ENCODE results near the gene TFR2.

The TFR2 gene

DNA sequence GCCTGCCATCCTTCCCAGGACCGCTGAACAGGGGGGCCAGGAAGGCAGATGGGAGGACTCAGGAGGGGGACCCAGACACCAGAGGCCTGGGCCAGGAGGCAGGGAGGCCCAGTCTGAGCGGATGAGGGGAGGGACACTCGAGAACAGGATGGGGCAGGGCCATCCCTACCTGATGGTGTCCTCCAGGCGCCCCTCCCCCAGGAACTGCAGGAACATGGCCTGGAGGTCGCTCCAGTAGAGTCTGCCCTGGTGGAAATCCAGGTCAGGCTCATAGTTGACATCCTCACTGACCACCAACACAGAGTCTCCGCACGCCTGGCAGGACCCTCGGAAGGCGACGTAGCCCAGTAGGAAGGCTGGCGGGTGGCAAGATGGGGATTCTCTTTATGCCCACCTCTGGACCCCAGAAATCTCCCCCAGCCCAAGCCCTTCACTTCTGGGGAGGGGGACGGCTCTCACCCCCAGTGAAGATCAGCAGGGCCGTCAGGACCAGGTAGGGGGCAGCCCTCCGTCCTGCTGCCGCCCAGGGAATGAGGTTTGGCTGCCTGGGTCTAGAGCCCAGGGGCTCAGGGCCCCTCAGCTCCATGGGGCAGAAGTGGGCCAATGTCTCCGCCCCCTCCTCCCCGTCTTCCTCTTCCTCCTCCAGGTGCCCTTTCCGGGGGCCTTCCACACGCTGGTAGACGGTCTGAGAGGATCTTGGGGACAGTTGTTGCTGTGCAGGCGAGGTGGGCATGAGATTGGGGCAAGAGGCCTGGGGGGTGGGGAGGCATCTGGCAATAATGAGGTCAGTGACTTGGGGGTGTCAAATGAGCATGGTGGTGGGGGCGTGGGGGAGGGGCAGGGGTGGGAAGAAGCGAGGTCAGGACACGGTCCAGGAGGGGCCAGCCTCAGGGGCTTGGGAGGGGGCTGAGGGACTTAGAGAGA lies 573 bp downstream of the TFR2 start:
- TF ChIP-seq TAF1 (IDR thresholded peaks at IDR 0.05; ENCODE audit: borderline replicate concordance, low read depth, low read length) (no peak), POLR2A (IDR thresholded peaks at IDR 0.05; ENCODE audit: low read depth, low read length) (no peak), POLR2AphosphoS5 (IDR thresholded peaks at IDR 0.05; ENCODE audit: low read depth, low read length) (no peak)
- DNase-seq (ENCODE audit: insufficient read length) (no peak), FAIRE-seq (no peak)

DNA sequence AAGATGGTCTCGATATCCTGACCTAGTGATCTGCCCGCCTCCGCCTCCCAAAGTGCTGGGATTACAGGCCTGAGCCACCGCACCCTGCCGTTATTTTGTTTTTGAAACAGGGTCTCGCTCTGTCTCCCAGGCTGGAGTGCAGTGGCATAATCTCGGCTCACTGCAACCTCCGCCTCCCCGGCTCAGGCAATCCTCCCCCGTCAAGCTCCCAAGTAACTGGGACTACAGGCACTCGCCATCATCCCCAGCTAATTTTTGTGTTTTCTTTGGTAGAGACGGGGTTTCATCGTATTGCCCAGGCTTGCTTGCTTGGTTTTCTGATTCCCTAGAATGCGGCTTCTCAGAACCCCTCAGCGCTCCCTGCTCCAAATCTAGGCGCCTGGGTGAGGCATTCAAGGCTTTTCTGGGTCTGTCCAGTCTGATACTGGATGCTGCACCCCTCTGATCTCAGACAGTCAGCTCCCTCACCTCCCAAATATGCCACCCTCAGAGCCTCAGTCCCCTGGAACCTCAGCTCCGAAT lies 1.3 kb downstream of the TFR2 start:
- DNase-seq (ENCODE audit: insufficient read length) (no peak), FAIRE-seq (no peak)
- TF ChIP-seq POLR2A (IDR thresholded peaks at IDR 0.05; ENCODE audit: low read depth, low read length), result no peak
- TF ChIP-seq TAF1 (IDR thresholded peaks at IDR 0.05; ENCODE audit: borderline replicate concordance, low read depth, low read length), result no peak
- TF ChIP-seq POLR2AphosphoS5 (IDR thresholded peaks at IDR 0.05; ENCODE audit: low read depth, low read length), result no peak

DNA sequence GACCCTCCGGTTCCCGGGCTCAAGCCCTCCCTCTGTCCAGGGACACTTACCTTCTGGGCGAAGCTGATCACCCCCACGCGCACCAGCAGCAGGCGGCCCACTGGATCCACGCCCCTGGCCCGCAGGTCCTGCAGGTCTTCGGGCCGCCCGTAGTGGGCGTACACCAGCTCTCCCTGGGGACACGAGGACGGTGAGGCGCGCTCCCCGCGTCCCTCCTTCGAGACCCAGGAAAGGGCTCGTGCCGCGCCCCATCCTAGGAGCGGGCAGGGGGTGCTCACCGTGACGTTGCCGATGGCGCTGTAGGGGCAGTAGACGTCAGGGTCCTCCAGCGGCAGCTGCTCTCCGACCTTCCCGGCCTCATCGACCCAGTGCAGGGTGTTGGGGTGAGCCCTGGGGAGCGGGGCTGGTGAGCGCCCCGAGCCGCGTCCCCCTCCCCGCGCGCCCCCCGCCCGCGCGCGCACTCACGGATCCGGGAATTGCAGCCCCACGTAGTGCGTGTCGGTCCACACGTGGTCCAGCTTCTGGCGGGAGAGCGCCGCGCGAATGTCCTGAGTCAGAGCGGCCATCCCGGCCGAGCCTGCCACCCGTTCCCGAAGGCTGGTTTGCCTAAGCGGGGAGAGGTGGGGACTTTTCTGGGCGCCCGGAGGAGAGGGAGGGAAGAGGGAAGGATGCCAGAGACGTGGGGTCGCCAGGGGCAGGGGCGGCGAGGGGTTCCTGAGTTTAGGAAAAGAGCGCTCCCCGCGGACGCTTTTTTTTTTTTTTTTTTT lies 8.2 kb downstream of the TFR2 start:
- TF ChIP-seq POLR2A (IDR thresholded peaks at IDR 0.05; ENCODE audit: low read depth, low read length) (peak; percentile 62), POLR2AphosphoS5 (IDR thresholded peaks at IDR 0.05; ENCODE audit: low read depth, low read length) (peak; percentile 46; the same call in 1 of the 2 replicates), TAF1 (IDR thresholded peaks at IDR 0.05; ENCODE audit: borderline replicate concordance, low read depth, low read length) (0 out of 2 replicates have a peak, but pooled peaks have one; percentile 12)
- DNase-seq (ENCODE audit: insufficient read length) (no peak), FAIRE-seq (no peak)

DNA sequence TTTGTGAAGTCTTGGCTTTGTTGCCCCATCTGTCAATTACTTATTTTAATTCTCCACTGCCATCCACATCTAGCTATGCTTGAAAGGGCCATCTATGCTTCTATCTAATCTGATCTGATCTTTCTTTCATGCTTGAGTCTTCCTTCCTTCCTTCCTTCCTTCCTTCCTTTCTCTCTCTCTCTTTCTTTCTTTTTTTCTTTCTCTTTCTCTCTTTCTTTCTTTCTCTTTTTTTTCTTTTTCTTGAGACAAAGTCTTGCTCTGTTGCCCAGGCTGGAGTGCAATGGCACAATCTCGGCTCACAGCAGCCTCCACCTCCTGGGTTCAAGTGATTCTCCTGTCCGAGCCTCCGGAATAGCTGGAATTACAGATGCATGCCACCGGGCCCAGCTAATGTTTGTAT lies 11.3 kb downstream of the TFR2 start:
- no peak for TF ChIP-seq TAF1 (IDR thresholded peaks at IDR 0.05; ENCODE audit: borderline replicate concordance, low read depth, low read length)
- no peak for TF ChIP-seq POLR2A (IDR thresholded peaks at IDR 0.05; ENCODE audit: low read depth, low read length)
- TF ChIP-seq POLR2AphosphoS5 (IDR thresholded peaks at IDR 0.05; ENCODE audit: low read depth, low read length), result no peak
- no peak for FAIRE-seq

DNA sequence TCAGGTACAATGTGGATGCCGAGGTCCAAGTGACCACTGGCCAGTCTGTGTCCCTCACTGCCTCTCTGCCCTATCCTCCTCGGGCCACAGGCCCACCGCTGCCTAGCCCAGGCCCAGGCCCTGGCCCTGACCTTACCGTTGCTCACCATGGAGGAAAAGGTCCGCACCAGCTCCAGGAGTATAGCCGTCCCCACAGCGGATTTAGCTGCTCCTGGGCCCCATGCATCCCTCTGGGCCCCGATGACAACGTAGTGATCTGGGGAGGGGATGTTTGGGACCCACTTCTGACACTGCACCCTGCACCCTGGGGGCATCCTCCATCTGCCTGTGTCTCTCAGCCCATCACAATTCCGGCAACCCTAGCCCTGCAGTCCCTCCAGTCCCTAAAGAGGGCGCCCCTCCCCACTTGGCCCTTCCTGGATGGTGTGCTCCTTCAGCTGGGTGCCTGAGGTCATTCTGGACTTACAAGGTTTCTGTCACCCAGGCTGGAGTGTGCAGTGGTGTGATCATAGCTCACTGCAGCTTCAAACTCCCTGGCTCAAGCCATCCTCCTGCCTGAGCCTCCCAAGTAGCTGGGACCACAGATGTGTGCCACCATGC lies 12.1 kb downstream of the TFR2 start:
- DNase-seq (ENCODE audit: insufficient read length) (no peak), FAIRE-seq (no peak)
- TF ChIP-seq POLR2A (IDR thresholded peaks at IDR 0.05; ENCODE audit: low read depth, low read length) (no peak), TAF1 (IDR thresholded peaks at IDR 0.05; ENCODE audit: borderline replicate concordance, low read depth, low read length) (no peak), POLR2AphosphoS5 (IDR thresholded peaks at IDR 0.05; ENCODE audit: low read depth, low read length) (no peak)

More for the DNA sequence above, 11.3 kb downstream of the TFR2 start:
- no peak for DNase-seq (ENCODE audit: insufficient read length)

DNA sequence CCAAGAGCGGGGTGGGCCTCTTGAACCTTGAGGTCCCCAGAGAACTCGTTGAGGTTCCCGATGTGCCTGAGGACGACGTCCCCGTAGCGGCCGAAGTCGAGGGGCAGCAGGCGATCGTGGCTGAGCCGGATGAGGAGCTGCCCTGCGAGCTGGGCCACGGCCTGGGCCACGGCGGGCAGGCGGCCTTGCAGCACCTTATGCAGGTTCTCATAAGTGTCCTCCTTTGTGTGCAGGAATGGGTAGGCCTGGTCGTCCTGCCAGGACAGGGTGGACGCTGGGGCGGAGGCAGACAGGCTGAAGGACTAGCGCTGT lies 14.2 kb downstream of the TFR2 start:
- DNase-seq (ENCODE audit: insufficient read length) (no peak), FAIRE-seq (no peak)
- TF ChIP-seq POLR2A (IDR thresholded peaks at IDR 0.05; ENCODE audit: low read depth, low read length), result no peak
- TF ChIP-seq POLR2AphosphoS5 (IDR thresholded peaks at IDR 0.05; ENCODE audit: low read depth, low read length), result no peak
- TF ChIP-seq TAF1 (IDR thresholded peaks at IDR 0.05; ENCODE audit: borderline replicate concordance, low read depth, low read length), result no peak

DNA sequence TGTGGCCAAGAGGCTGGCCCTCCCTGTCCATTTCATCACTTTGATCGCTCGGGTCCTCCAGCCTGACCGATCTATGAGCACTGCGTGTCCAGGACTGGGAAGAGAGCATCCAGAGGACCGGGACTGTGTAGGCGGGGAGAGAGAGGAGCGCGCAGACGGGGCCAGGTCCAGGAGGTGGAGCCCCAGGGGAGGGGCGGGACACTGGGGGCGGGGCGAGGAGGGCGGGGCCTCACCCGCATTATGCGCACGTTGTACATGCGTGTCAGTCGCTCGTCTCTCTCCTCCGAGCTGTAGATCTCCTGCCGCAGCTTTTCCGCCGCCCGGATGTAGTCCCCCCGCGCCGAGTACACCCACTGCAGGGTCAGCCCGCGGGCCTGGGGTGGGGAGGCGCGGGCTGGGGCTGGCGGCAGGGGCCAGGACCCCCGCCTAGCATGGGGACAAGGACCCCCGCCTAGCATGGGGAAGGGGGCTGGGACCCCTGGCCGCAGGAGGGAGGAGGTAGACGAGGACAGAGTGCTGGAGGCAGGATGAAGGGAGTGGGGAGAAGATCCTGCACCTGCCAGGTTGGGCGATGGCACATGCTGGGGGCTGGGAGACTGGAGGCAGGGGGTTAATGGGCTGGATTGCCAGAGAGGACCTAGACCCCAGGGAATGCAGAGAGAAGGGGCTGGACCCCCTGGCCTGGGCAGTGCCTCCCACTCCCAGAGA lies 14.7 kb downstream of the TFR2 start:
- TF ChIP-seq TAF1 (IDR thresholded peaks at IDR 0.05; ENCODE audit: borderline replicate concordance, low read depth, low read length) (peak; percentile 74; the same call in 1 of the 2 replicates), POLR2AphosphoS5 (IDR thresholded peaks at IDR 0.05; ENCODE audit: low read depth, low read length) (0 out of 2 replicates have a peak, but pooled peaks have one; percentile 51), POLR2A (IDR thresholded peaks at IDR 0.05; ENCODE audit: low read depth, low read length) (peak; percentile 60; the same call in 1 of the 2 replicates)
- FAIRE-seq (peak; percentile 62), DNase-seq (ENCODE audit: insufficient read length) (peak; percentile 97)

DNA sequence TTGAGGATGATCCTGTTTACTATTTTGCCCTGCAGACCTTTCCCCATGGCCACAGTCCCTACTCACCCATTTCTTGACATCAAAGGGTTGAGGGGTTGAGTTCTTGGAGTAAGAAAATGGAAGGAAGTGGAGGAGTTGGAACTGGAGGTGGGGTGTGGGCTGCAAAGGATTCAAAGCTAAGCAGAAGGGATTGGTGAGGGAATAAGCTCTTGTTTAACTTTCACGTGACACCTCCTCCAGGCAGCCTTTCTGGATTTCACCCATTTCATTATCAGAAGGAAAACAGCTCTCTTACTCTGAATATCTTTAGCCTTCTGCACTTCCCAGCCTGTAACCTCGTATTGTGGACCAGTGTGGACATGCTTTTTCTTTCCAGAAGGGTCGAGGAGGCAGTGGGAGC lies 15.3 kb downstream of the TFR2 start:
- DNase-seq (ENCODE audit: insufficient read length) (no peak), FAIRE-seq (no peak)
- TF ChIP-seq POLR2AphosphoS5 (IDR thresholded peaks at IDR 0.05; ENCODE audit: low read depth, low read length) (no peak), POLR2A (IDR thresholded peaks at IDR 0.05; ENCODE audit: low read depth, low read length) (no peak), TAF1 (IDR thresholded peaks at IDR 0.05; ENCODE audit: borderline replicate concordance, low read depth, low read length) (no peak)

DNA sequence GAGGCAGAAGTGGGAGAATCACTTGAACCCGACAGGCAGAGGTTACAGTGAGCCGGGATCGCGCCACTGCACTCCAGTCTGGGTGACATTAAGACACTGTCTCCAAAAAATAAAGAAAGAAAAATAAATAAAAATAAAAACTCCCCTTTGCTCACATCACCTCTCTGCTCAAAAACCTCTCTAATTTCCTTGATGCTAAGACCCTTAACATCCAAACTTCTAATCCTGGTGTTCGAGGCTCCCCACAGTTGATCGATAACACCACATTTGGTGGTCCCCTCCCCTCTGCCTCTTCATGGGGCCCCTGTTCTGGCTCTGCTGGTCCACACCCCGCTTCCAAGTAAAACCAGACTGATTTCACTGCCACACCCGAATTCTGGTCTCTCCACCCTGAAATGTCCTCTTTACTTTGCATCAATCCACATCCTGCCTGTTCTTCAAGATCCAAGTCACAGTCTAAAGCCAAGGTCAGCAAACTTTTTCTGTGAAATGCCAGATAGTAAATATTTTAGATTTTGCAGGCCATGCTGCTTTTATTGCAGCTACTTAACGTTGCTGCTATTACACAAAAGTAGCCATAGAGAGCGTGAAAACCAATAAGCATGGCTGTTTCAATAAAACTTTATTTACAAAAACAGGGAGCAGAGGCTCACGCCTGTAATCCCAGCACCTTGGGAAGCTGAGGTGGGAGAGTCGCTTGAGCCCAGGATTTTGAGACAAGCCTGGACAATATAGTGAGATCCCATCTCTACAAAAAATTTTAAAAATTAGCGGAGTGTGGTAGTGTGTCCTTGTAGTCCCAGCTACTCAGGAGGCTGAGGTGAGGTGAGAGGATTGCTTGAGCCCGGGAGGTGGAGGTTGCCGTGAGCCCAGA lies 17.2 kb downstream of the TFR2 start:
- DNase-seq (ENCODE audit: insufficient read length), result no peak
- no peak for FAIRE-seq
- TF ChIP-seq POLR2AphosphoS5 (IDR thresholded peaks at IDR 0.05; ENCODE audit: low read depth, low read length) (no peak), TAF1 (IDR thresholded peaks at IDR 0.05; ENCODE audit: borderline replicate concordance, low read depth, low read length) (no peak), POLR2A (IDR thresholded peaks at IDR 0.05; ENCODE audit: low read depth, low read length) (no peak)

DNA sequence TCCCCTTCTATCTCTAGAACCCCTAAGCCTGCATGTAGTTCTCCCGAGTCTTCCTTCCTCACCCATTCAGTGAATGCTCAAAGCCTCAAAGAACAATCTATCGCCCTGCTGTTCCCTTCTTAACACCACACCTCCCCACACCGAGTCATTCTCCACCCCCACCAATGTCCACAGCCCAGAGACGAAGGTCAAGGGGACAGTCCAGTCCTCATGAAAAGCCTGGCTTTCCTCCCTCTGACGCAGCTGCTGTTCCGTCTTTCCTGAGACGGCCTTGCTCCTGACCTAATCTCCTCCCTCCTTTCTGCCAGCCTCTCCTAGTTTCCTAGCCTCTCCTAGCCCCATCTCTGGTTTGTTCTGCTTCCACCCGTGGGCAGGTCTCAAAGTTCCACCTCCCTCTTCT lies 19.8 kb downstream of the TFR2 start:
- TF ChIP-seq TAF1 (IDR thresholded peaks at IDR 0.05; ENCODE audit: borderline replicate concordance, low read depth, low read length), result no peak
- TF ChIP-seq POLR2AphosphoS5 (IDR thresholded peaks at IDR 0.05; ENCODE audit: low read depth, low read length), result no peak
- no peak for TF ChIP-seq POLR2A (IDR thresholded peaks at IDR 0.05; ENCODE audit: low read depth, low read length)
- FAIRE-seq, result no peak
- no peak for DNase-seq (ENCODE audit: insufficient read length)
